Measurements from ENCODE around the gene TLE6. TPM values are rescaled to one million over a fixed set of nuclear protein-coding genes. Genes with fewer than 3 reads are reported as not detected.
A peak's percentile ranks its signal among the peaks of the same experiment; 100 is the strongest.

The TLE6 gene
- polyA plus RNA-seq, 4 donors, result 0.75 to 1.00 TPM; not detected in 2

- WGBS, 3 donors, result 72 to 77% (median 75%) methylated on average over 18 of the region's 18 CpGs
These were observed 43.1 kb downstream of the TLE6 start for GRCh38 chr19:3020321-3020960.

GRCh38 chr19:3024509-3024869, 47.1 kb downstream of the TLE6 start:
- 14 to 51% (median 36%) methylated on average over 5 of the region's 5 CpGs for WGBS, 3 donors
- Histone ChIP-seq H3K27ac (ENCODE audit: low read depth in 1 of 3, low read length in 2 of 3) (peak overlapping the region in 1 of 3 donors; percentile 82), H3K4me1 (ENCODE audit: control insufficient read depth in 3 of 3, insufficient read depth in 2 of 3, low read depth in 1 of 3, low read length in 2 of 3) (peaks cover 0 to 19% (median 2%) of the 10 kb centered on the region in 3 donors), H3K27me3 (ENCODE audit: control insufficient read depth in 3 of 3, insufficient read depth in 3 of 3, low read length in 3 of 3) (peaks cover 2 to 3% (median 3%) of the 10 kb centered on the region in 3 donors), H3K4me3 (ENCODE audit: low read depth in 1 of 3, low read length in 3 of 3) (peak overlapping the region in 1 of 3 donors; percentile 57), H3K9me3 (ENCODE audit: control insufficient read depth in 2 of 2, insufficient read depth in 1 of 2, low read depth in 1 of 2, low read length in 1 of 2) (no peaks in the 10 kb centered on the region), H3K36me3 (ENCODE audit: control insufficient read depth in 3 of 3, insufficient read depth in 2 of 3, low read depth in 1 of 3, low read length in 3 of 3) (peaks cover 0 to 29% (median 0%) of the 10 kb centered on the region in 3 donors)
- no peak for DNase-seq
- FAIRE-seq, result no peak

More at GRCh38 chr19:3020321-3020960, 43.1 kb downstream of the TLE6 start:
- Histone ChIP-seq H3K9me3 (ENCODE audit: control insufficient read depth in 2 of 2, insufficient read depth in 1 of 2, low read depth in 1 of 2, low read length in 1 of 2) (no peaks in the 10 kb centered on the region), H3K36me3 (ENCODE audit: control insufficient read depth in 3 of 3, insufficient read depth in 2 of 3, low read depth in 1 of 3, low read length in 3 of 3) (peaks cover 0 to 50% (median 0%) of the 10 kb centered on the region in 3 donors), H3K27ac (ENCODE audit: low read depth in 1 of 3, low read length in 2 of 3) (no peak overlapping the region), H3K4me1 (ENCODE audit: control insufficient read depth in 3 of 3, insufficient read depth in 2 of 3, low read depth in 1 of 3, low read length in 2 of 3) (peaks cover 0 to 3% (median 0%) of the 10 kb centered on the region in 3 donors), H3K27me3 (ENCODE audit: control insufficient read depth in 3 of 3, insufficient read depth in 3 of 3, low read length in 3 of 3) (peaks cover 0 to 2% (median 0%) of the 10 kb centered on the region in 3 donors), H3K4me3 (ENCODE audit: low read depth in 1 of 3, low read length in 3 of 3) (no peak overlapping the region)
- DNase-seq, result no peak
- FAIRE-seq, result no peak

- H3K27me3 ChIP-seq (ENCODE audit: control insufficient read depth in 3 of 3, insufficient read depth in 3 of 3, low read length in 3 of 3), result peaks cover 4 to 7% (median 6%) of the 10 kb centered on the region in 3 donors
- no peak for FAIRE-seq
- peak overlapping the region in 2 of 3 donors; percentile 41 to 82 for H3K27ac ChIP-seq (ENCODE audit: low read depth in 1 of 3, low read length in 2 of 3)
- DNase-seq, result peak in 1 of 2 donors; percentile 46
- H3K36me3 ChIP-seq (ENCODE audit: control insufficient read depth in 3 of 3, insufficient read depth in 2 of 3, low read depth in 1 of 3, low read length in 3 of 3), result peaks cover 0 to 24% (median 0%) of the 10 kb centered on the region in 3 donors
- 13 to 45% (median 30%) methylated on average over 30 of the region's 30 CpGs for WGBS, 3 donors
- H3K4me1 ChIP-seq (ENCODE audit: control insufficient read depth in 3 of 3, insufficient read depth in 2 of 3, low read depth in 1 of 3, low read length in 2 of 3), result peaks cover 0 to 22% (median 2%) of the 10 kb centered on the region in 3 donors
- no peaks in the 10 kb centered on the region for H3K9me3 ChIP-seq (ENCODE audit: control insufficient read depth in 2 of 2, insufficient read depth in 1 of 2, low read depth in 1 of 2, low read length in 1 of 2)
- H3K4me3 ChIP-seq (ENCODE audit: low read depth in 1 of 3, low read length in 3 of 3), result peak overlapping the region in 1 of 3 donors; percentile 57
These were observed 47.6 kb downstream of the TLE6 start for GRCh38 chr19:3024870-3025548.

- no peak for FAIRE-seq
- WGBS, 3 donors, result 13 to 67% (median 50%) methylated on average over 7 to 9 of the region's 9 CpGs
- peak overlapping the region in 2 of 3 donors; percentile 41 to 82 for H3K27ac ChIP-seq (ENCODE audit: low read depth in 1 of 3, low read length in 2 of 3)
- peak; percentile 47 to 86 for DNase-seq
- H3K27me3 ChIP-seq (ENCODE audit: control insufficient read depth in 3 of 3, insufficient read depth in 3 of 3, low read length in 3 of 3), result peaks cover 6 to 10% (median 7%) of the 10 kb centered on the region in 3 donors
- peaks cover 0 to 22% (median 2%) of the 10 kb centered on the region in 3 donors for H3K4me1 ChIP-seq (ENCODE audit: control insufficient read depth in 3 of 3, insufficient read depth in 2 of 3, low read depth in 1 of 3, low read length in 2 of 3)
- peak overlapping the region in 1 of 3 donors; percentile 57 for H3K4me3 ChIP-seq (ENCODE audit: low read depth in 1 of 3, low read length in 3 of 3)
- H3K36me3 ChIP-seq (ENCODE audit: control insufficient read depth in 3 of 3, insufficient read depth in 2 of 3, low read depth in 1 of 3, low read length in 3 of 3), result peaks cover 0 to 19% (median 0%) of the 10 kb centered on the region in 3 donors
- no peaks in the 10 kb centered on the region for H3K9me3 ChIP-seq (ENCODE audit: control insufficient read depth in 2 of 2, insufficient read depth in 1 of 2, low read depth in 1 of 2, low read length in 1 of 2)
These were observed 48.2 kb downstream of the TLE6 start for GRCh38 chr19:3025549-3025886.

DNA sequence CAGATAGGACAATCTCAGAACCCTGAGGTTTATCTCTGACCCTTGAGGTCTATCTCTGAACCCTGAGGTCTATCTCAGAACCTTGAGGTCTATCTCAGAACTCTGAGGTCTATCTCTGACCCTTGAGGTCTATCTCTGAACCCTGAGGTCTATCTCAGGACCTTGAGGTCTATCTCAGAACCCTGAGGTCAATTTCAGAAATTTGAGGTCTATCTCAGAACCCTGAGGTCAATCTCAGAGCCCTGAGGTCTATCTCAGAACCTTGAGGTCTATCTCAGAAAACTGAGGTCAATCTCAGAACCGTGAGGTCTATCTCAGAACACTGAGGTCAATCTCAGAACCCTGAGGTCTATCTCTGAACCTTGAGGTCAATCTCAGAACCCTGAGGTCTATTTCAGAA, 49.4 kb downstream of the TLE6 start:
- Histone ChIP-seq H3K27ac (ENCODE audit: low read depth in 1 of 3, low read length in 2 of 3) (no peak overlapping the region), H3K9me3 (ENCODE audit: control insufficient read depth in 2 of 2, insufficient read depth in 1 of 2, low read depth in 1 of 2, low read length in 1 of 2) (no peaks in the 10 kb centered on the region), H3K36me3 (ENCODE audit: control insufficient read depth in 3 of 3, insufficient read depth in 2 of 3, low read depth in 1 of 3, low read length in 3 of 3) (peaks cover 0 to 15% (median 0%) of the 10 kb centered on the region in 3 donors), H3K27me3 (ENCODE audit: control insufficient read depth in 3 of 3, insufficient read depth in 3 of 3, low read length in 3 of 3) (peaks cover 6 to 12% (median 7%) of the 10 kb centered on the region in 3 donors), H3K4me3 (ENCODE audit: low read depth in 1 of 3, low read length in 3 of 3) (no peak overlapping the region), H3K4me1 (ENCODE audit: control insufficient read depth in 3 of 3, insufficient read depth in 2 of 3, low read depth in 1 of 3, low read length in 2 of 3) (peaks cover 0 to 22% (median 2%) of the 10 kb centered on the region in 3 donors)
- WGBS, 3 donors, result 78 to 86% (median 82%) methylated on average over 1 of the region's 1 CpG
- FAIRE-seq, result no peak
- DNase-seq, result no peak

DNA sequence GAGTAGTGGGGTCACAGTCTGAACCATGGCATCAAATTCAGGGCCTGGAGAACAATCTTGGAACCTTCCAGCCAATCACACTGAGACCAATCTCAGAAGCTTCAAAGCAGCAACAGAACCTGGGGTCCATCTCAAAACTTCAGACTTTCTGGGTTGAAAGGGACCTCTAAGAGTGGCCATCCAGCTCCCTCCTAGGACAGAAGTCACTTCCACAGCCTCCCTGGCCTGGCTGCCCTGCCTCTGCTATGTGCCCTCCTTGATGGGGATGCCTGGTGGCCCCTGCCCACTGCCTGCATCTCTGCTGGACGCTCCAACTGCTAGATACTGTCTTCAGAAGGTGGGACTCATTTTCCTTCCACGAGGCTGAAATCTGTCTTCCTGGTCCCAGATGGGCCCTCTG, 49.9 kb downstream of the TLE6 start:
- FAIRE-seq, result no peak
- DNase-seq, result no peak
- peaks cover 0 to 15% (median 0%) of the 10 kb centered on the region in 3 donors for H3K36me3 ChIP-seq (ENCODE audit: control insufficient read depth in 3 of 3, insufficient read depth in 2 of 3, low read depth in 1 of 3, low read length in 3 of 3)
- no peak overlapping the region for H3K27ac ChIP-seq (ENCODE audit: low read depth in 1 of 3, low read length in 2 of 3)
- H3K27me3 ChIP-seq (ENCODE audit: control insufficient read depth in 3 of 3, insufficient read depth in 3 of 3, low read length in 3 of 3), result peaks cover 6 to 12% (median 7%) of the 10 kb centered on the region in 3 donors
- H3K4me3 ChIP-seq (ENCODE audit: low read depth in 1 of 3, low read length in 3 of 3), result no peak overlapping the region
- WGBS, 3 donors, result 63 to 77% (median 71%) methylated on average over 2 of the region's 2 CpGs
- H3K4me1 ChIP-seq (ENCODE audit: control insufficient read depth in 3 of 3, insufficient read depth in 2 of 3, low read depth in 1 of 3, low read length in 2 of 3), result peaks cover 0 to 22% (median 2%) of the 10 kb centered on the region in 3 donors
- no peaks in the 10 kb centered on the region for H3K9me3 ChIP-seq (ENCODE audit: control insufficient read depth in 2 of 2, insufficient read depth in 1 of 2, low read depth in 1 of 2, low read length in 1 of 2)

- FAIRE-seq (no peak), DNase-seq (no peak)
- H3K27me3 ChIP-seq (ENCODE audit: control insufficient read depth in 3 of 3, insufficient read depth in 3 of 3, low read length in 3 of 3), result peaks cover 6 to 12% (median 7%) of the 10 kb centered on the region in 3 donors
- WGBS, 3 donors, result 40 to 52% (median 42%) methylated on average over 9 of the region's 9 CpGs
- H3K27ac ChIP-seq (ENCODE audit: low read depth in 1 of 3, low read length in 2 of 3), result peak overlapping the region in 1 of 3 donors; percentile 73
- peak overlapping the region in 1 of 3 donors; percentile 72 for H3K4me3 ChIP-seq (ENCODE audit: low read depth in 1 of 3, low read length in 3 of 3)
- peaks cover 0 to 22% (median 2%) of the 10 kb centered on the region in 3 donors for H3K4me1 ChIP-seq (ENCODE audit: control insufficient read depth in 3 of 3, insufficient read depth in 2 of 3, low read depth in 1 of 3, low read length in 2 of 3)
- peaks cover 0 to 11% (median 0%) of the 10 kb centered on the region in 3 donors for H3K36me3 ChIP-seq (ENCODE audit: control insufficient read depth in 3 of 3, insufficient read depth in 2 of 3, low read depth in 1 of 3, low read length in 3 of 3)
- no peaks in the 10 kb centered on the region for H3K9me3 ChIP-seq (ENCODE audit: control insufficient read depth in 2 of 2, insufficient read depth in 1 of 2, low read depth in 1 of 2, low read length in 1 of 2)
These were observed 50.6 kb downstream of the TLE6 start for GRCh38 chr19:3027981-3028304.

DNA sequence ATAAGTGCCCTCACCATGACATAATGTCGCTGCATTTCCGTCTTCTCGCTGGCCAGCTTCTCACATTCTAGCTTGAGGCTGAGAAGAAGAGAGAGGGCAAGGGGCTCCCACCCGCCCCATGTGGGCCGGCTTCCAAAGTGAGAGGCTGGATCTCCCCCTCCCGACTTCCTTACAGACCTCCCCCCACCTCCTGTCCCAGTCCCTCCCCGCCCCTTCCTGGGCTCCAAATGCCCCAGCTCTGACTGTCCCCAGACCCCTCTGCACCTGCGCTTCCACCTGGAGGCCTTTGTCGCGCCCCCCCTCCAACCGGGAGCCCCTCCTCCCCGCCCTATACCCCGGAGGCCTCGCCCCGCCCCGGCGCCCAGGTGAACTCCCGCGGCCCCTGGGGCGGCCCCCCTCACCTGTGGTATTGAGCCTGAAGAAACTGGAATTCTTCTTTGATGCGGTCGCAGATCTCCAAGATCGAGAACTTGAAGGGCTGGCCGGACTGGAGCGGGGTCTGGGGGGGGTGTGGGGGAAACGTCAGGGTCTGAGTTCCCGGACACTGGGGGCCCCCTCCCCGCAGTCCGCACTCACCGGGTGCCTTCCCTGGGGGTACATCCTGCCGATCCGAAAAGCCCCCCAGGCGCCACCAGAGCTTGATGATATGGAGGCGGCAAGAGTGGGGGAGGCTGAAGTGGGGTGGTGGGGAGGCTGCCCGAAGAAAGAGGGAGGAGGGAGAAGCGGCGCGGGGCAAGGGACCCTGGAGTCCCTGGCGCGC, 51.1 kb downstream of the TLE6 start:
- H3K4me3 ChIP-seq (ENCODE audit: low read depth in 1 of 3, low read length in 3 of 3), result peak overlapping the region; percentile 60 to 72 (median 60)
- 2 to 3% (median 3%) methylated on average over 30 to 40 of the region's 40 CpGs for WGBS, 3 donors
- H3K27me3 ChIP-seq (ENCODE audit: control insufficient read depth in 3 of 3, insufficient read depth in 3 of 3, low read length in 3 of 3), result peaks cover 6 to 12% (median 7%) of the 10 kb centered on the region in 3 donors
- peaks cover 0 to 19% (median 2%) of the 10 kb centered on the region in 3 donors for H3K4me1 ChIP-seq (ENCODE audit: control insufficient read depth in 3 of 3, insufficient read depth in 2 of 3, low read depth in 1 of 3, low read length in 2 of 3)
- DNase-seq (peak; percentile 23 to 79), FAIRE-seq (no peak)
- peak overlapping the region in 2 of 3 donors; percentile 6 to 73 for H3K27ac ChIP-seq (ENCODE audit: low read depth in 1 of 3, low read length in 2 of 3)
- no peaks in the 10 kb centered on the region for H3K9me3 ChIP-seq (ENCODE audit: control insufficient read depth in 2 of 2, insufficient read depth in 1 of 2, low read depth in 1 of 2, low read length in 1 of 2)
- peaks cover 0 to 8% (median 0%) of the 10 kb centered on the region in 3 donors for H3K36me3 ChIP-seq (ENCODE audit: control insufficient read depth in 3 of 3, insufficient read depth in 2 of 3, low read depth in 1 of 3, low read length in 3 of 3)

All from small intestine (tissue), 7 donors.